ENCODE measurements around the gene FASTKD2.

DNA sequence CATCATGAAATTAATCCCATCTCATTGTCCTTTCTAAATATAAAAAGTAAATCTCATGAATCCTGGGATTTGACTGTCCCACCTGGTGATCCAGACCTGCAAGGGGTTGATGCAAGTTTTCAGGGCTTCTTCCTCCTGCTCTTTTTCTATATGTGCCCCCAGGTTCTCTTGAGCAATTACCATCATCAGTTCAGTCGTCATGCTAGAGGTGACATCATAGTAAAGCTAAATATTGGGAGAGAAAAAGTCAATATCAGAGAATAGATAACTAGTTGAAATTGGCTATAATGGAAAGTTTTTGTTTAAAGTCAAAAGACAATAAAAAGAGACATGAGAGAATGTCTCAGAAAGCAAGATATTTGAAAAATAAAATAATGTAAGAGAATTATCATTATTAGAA, 8.6 kb upstream of the FASTKD2 start:
- TF ChIP-seq, protein P1, sequence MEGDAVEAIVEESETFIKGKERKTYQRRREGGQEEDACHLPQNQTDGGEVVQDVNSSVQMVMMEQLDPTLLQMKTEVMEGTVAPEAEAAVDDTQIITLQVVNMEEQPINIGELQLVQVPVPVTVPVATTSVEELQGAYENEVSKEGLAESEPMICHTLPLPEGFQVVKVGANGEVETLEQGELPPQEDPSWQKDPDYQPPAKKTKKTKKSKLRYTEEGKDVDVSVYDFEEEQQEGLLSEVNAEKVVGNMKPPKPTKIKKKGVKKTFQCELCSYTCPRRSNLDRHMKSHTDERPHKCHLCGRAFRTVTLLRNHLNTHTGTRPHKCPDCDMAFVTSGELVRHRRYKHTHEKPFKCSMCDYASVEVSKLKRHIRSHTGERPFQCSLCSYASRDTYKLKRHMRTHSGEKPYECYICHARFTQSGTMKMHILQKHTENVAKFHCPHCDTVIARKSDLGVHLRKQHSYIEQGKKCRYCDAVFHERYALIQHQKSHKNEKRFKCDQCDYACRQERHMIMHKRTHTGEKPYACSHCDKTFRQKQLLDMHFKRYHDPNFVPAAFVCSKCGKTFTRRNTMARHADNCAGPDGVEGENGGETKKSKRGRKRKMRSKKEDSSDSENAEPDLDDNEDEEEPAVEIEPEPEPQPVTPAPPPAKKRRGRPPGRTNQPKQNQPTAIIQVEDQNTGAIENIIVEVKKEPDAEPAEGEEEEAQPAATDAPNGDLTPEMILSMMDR (IDR thresholded peaks at IDR 0.05): no peak
- TF ChIP-seq POLR2A (IDR thresholded peaks at IDR 0.05): no peak

Data from prostate gland (tissue), 2 donors.